Measurements from ENCODE around the gene A4GNT.
A peak's percentile ranks its signal among the peaks of the same experiment; 100 is the strongest.
"Not testable (repeated sequence)": the region's sequence is repeated elsewhere in the genome, so short reads cannot be mapped to it uniquely, and the experiment has no call there.

The A4GNT gene

DNA sequence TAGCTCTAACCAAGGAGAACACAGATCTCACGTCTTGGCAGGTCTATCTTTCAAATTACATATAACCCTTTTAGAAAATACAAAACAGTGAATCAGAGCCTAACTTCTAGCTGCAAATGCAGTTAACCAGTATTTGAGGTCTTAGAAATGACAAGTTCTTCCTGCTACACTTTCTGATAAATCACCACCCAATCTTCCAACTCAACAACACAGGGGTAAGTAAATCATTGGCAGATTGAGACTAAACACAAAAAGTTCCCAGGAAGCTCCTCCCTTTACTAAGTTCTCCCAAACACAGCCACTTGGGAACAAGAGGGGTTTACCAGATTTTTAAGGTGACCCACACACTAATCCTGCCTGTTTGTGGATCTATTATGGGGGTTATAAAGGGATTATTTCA lies at the start of gene A4GNT:
Gene A4GNT, minus strand, starts transcription at position 152 of the 400 bp plus-strand sequence. CDS start 1,134 bp downstream, outside the sequence.
- DNase-seq (ENCODE audit: low read depth in 3 of 3, low spot score in 1 of 3), result no peak

DNA sequence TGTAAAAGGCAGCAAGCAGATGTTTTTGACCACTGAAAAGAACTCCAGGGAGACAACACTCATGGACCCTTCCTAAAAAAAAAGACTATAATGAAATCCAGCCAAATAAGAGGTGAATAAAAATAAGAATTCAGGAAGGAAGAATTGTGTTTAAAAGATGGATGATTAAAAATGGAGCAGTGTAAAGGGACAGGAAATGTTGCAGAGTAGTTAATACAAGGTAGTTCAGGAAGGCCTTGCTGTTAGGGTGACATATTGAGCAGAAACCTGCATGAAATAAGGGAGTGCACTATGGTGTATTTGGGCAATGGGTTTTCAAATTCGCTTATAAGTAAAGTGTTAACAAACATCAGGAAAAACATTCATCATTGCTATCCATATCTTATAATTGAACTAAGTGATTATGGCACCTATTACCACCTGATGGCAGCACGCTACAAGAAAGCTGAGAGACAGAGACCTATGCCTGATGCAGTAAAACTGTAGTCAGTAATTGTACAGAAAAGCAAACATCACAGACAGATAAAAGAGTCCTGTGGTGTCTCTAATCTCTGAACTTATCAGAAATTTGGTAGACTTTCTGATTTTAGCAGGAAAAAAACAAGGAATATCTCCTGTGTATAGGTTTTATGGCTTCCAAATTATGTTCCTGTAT lies 48.3 kb upstream of the A4GNT start:
- DNase-seq (ENCODE audit: low read depth in 3 of 3, low spot score in 1 of 3), result no peak

DNA sequence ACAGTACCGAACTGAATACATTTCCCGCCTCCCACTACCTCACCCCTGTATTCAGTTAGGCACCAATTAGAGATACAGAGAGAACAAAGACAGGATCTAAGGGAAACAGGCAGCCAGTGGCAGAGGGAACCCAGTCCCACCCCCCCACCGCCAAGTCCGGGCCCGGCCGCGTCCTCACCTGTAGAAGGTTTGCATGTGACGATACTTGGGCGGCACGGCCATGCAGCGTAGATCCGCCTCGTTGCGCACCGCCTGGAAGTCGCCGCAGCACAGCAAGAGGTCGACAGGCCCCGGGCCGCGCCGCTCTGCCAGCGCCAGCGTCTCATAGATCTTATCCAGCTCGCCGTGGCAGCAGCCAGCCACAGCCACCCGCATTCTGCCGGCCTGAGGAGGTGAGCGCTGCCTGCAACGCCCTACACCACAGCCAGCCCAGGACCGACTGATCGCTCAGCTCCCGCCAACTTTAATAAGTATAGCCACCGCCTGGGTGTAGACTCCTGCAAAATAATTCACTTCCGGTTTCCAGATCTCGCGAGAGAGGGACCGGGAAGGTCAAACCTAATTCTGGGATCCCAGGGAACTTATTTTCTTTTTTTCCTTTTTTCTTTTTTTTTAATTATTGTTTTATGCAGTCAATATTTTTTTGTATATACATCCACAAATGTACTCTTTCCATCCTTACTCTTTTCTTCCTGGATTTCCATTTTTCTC lies 42.4 kb upstream of the A4GNT start, which contains the start of gene DBR1:
Gene DBR1, minus strand, starts transcription at position 501 of the 711 bp plus-strand sequence. Its CDS starts 126 bp downstream, at position 375.
- DNase-seq (ENCODE audit: low read depth in 3 of 3, low spot score in 1 of 3), result peak; percentile 32 to 43 (median 40)

DNA sequence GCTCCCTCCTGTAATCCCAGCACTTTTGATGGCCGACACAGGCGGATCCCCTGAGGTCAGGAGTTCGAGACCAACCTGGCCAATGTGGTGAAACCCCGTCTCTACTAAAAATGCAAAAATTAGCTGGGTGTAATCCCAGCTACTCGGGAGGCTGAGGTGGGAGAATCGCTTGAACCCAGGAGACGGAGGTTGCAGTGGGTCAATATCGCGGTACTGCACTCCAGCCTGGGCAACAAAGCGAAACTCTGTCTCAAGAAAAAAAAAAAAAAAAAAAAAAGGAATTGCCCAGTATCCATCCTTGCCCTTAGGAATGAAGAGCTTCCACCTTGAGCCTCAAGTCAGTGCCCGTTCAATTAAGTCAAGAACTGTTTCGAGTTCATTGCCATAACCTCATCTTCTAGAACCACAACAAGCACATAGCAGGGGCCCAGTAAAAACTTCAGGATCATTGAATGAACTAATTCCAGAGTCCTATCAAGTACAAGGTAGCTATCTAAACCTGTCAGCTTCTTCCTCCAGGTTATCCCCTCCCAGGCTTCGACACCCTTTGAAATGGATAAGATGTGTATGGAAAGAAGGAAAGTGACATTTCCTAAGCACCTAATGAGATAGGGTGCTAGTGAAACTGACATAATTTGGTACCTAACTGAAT lies 41.7 kb upstream of the A4GNT start:
- no peak for DNase-seq (ENCODE audit: low read depth in 3 of 3, low spot score in 1 of 3)

DNA sequence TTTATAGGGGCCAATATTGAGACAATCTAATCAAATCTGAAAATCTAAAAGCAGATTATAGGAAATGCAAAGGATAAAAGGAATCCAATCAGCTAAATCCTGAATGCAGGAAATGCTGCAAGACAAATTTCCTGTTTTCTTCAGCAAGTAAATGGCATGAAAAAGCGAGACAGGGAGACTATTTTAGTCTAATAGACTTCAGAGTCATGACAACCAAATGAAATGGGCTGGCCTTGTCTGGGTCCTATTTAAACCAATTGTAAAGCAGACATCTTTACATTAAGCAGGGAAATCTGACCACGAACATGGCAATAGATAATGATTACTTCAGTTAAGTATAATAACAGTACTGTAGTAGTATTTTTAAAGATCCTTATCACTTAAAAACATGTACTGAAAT lies 40.4 kb upstream of the A4GNT start:
- no peak for DNase-seq (ENCODE audit: low read depth in 3 of 3, low spot score in 1 of 3)

DNA sequence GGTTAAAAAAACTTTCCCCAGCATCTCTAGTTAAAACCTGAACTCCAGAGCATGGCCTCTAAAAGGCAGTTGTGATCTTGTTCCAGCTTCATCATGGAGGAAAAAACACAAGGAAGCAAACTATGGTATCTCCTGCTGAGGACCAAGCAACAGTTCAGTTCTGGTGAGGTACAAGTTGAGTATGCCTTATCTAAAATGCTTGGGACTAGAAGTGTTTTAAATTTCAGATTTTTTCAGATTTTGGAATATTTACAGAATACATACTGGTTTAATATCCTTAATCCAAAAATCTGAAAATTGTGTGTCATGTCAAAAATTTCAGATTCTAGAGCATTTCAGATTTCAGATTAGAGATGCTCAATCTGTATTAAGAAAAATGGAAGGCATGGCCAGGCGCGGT lies 32.9 kb upstream of the A4GNT start:
- DNase-seq (ENCODE audit: low read depth in 3 of 3, low spot score in 1 of 3), result no peak

DNA sequence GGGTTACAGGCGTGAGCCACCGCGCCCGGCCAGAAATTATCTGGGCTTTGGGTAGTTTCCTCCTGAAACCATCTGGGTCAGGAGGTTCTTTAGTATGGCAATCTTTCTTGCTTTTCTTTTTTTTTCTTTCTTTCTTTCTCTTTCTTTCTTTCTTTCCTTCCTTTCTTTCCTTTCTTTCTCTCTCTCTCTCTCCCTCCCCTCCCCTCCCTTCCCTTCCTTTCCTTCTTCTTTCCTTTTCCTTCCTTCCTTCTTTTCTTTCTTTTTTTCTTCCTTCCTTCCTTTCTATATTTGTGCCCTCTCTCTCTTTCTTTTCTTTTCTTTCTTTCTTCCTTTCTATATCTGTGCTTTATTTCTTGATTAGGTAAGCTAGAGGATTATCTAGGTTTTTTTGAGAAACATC lies 25.6 kb upstream of the A4GNT start:
- DNase-seq (ENCODE audit: low read depth in 3 of 3, low spot score in 1 of 3), result no peak

DNA sequence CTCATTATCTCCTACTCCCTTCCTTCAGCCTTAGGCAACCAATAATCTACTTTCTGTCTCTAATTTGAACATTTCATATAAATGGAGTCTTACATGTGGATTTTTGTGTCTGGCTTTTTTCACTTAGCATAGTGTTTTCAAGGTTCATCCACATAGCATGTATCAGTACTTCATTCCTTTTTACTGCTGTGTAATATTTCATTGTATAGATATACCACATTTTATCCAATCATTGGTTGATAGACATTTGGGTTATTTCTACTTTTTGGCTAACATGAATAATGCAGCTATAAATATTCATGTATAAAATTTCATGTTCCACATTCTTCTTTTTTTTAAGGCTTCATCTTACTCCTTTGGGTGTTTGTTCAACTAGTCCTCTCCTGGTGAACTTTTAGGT lies 22.3 kb upstream of the A4GNT start:
- no peak for DNase-seq (ENCODE audit: low read depth in 3 of 3, low spot score in 1 of 3)

DNA sequence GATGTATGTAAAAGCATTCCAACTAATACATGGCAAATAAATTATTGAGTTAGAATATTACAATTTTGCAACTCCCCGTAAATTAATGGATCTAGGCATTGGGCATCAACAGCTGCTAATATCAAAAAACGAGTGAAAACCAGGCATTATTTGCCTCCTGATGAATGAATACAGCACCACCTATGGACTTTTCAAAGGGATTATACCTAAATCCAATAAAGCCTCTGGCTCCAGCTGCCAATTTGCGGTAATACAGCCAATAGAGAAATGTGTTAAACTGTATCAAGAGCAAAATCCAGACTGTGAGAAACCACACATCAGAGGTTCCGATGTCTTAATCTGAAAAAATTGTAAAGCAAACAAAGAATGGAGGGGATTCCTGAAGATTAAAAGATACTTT lies 16.3 kb upstream of the A4GNT start:
- DNase-seq (ENCODE audit: low read depth in 3 of 3, low spot score in 1 of 3), result no peak

DNA sequence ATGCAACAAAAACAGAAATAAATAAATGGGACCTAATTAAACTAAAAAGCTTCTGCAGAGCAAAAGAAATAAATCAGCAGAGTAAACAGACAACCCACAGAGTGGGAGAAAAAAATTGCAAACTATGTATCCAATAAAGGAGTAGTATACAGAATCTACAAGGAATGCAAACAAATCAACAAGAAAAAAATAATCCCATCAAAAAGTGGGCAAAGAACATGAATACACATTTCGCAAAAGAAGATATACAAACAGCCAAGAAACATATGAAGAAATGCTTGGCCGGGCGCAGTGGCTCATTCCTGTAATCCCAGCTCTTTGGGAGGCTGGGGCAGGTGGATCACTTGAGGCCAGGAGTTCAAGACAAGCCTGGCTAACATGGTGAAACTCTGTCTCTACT lies 10.0 kb upstream of the A4GNT start:
- not testable (repeated sequence) for DNase-seq (ENCODE audit: low read depth in 3 of 3, low spot score in 1 of 3)

DNA sequence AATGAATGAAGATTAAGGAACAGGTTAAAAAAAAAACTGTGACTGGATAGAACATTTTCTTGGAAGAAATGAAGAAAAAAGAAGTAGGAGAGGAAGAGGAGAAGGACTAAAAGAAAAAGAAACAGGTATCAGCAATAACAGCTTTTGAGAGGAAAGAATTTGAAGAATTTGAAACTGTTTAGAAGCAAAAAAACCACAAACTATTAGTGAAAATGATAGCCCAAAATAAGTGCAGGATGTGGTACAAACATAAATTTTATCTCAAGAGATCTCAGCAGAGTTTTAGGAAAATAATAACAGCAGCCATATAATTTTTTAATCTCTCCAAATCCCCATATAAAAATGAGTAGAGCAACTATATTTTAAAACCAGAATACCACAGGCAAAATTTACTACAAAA lies 8.8 kb upstream of the A4GNT start:
- DNase-seq (ENCODE audit: low read depth in 3 of 3, low spot score in 1 of 3), result no peak

DNA sequence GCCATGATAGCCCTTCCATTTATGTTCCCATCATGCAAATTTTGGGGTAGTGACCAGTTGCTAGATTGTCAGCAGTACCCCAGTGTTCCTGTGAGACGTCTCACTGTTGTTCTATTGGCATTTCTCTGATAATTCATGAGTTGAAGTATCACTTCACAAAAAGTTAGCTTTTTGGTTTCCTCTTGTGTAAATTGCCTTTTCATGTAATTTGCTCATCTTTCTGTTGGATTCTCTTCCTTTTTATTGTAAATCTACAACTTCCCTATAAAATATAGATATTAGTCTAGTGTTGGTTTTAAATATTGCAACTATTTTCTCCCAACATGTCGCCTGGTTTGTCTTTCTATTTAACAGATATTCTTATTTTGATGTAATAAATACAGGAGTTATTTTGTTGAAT lies 7.5 kb upstream of the A4GNT start:
- DNase-seq (ENCODE audit: low read depth in 3 of 3, low spot score in 1 of 3), result no peak

DNA sequence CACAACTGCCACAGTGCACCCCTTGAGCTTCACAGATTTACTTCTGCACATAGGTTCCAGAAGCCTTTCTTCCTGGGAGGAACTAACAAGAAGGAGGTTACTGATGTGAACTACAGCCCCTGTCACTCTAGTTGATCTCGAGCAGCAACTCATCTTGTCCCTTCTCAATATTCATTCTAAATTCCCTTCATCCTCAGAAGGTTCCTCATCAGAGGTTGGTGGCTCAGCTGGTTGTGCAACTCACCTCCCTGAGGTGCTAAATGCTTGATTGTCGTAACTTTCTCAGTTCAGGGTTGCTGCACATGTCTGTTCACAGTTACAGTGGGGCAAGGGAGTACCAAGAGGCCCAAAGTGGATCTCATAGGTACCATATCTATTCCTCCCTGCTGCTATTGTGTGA lies 5.7 kb upstream of the A4GNT start:
- no peak for DNase-seq (ENCODE audit: low read depth in 3 of 3, low spot score in 1 of 3)

DNA sequence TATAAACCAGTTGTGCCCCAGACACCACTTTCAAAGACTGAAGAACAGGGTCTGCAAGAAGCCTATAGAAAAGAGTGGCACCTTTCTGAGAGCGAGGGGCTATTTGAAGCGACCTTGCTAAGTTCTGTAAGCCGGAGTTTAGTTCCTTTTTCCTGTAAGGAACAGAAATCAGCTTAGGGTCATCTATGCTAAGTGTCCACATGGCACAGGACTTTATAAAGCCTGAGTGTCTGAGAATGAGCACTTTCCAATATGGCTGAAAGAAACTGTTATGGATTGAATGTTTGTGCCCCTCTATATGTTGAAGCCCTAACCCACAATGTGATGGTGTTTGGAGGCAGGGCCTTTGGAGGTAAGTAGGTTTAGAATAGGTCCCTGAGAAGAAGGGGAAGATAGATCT lies 4.0 kb upstream of the A4GNT start:
- no peak for DNase-seq (ENCODE audit: low read depth in 3 of 3, low spot score in 1 of 3)

DNA sequence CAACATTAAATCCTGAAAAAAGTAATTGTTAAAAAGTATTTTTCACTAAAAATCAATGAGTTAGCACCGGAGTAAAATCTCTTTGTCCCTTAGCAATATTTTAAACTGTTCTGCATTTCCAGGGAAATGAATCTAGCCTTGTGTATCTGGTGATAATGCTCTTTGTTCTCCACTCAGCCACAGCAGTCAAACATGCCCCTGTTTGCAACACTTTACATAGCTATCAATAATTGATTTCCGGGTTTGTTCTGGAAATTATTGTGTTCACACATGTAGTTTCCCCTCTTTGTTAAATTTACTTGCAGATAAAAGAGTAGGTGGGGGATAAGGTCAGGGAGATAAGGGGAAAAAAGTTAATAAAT lies 3.6 kb upstream of the A4GNT start:
- no peak for DNase-seq (ENCODE audit: low read depth in 3 of 3, low spot score in 1 of 3)

DNA sequence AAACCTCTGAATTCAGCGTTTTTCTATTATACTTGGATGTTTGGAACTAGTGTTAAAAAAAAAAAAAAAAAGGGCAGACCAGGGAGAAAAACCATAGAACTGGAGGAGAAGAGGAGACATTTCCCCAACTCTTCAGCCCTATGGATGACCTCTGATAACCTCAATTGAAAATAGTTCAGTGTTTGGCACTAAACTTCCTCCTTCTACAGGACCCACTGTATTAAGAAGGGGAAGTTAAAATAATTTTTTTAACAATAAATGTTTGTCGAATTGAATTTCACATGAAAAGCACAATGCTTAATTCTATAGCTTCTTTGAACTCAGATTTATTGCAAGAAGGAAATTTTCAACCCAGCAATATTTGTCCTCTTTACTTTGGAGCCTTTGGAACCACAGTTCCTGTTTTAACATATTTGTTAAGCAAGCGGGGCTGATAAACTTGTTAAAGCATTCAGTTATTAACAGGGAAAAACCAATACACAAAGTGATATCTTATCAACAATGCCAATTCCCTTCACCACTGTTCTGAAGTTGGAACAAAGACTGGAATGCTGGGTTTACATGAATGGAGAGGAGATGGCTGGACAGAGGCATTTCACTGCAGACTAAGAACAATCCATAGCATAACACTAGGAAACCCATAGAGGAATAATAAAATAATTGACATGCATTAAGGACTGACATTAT lies 3.1 kb upstream of the A4GNT start:
- DNase-seq (ENCODE audit: low read depth in 3 of 3, low spot score in 1 of 3), result no peak

DNA sequence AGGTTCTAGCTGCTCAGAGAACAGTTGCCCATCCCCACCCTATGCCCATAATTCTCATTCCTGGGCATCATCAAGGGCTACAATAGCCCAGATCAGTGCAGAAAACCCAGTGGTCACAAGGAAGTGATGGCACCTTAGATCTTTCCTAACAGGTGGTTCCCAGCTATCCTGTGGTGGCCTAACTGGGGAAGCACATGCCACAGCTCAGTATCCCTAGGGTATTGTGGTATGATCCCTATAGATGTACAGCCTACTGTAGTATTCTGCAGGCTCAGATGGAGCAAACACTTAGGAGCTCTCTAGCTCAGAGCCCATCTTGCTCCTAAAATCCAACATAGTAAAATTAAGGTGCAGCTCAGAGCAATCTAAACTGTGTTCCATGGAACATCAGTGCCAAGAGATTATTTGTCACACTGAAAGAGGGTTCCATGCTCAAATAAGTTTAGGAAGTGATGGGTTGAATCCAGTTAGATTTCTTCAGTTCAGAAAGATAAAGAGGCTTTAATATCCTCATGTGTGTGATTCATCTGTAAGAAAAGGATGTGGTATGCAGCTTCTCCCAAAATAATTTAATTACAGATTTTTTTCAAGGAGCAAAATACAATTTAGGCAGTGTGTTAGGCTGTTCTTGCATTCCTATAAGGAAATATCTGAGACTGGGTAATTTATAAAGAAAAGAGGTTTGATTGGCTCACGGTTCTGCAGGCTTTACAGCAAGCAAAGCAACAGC lies 4.4 kb downstream of the A4GNT start:
- DNase-seq (ENCODE audit: low read depth in 3 of 3, low spot score in 1 of 3), result no peak

DNA sequence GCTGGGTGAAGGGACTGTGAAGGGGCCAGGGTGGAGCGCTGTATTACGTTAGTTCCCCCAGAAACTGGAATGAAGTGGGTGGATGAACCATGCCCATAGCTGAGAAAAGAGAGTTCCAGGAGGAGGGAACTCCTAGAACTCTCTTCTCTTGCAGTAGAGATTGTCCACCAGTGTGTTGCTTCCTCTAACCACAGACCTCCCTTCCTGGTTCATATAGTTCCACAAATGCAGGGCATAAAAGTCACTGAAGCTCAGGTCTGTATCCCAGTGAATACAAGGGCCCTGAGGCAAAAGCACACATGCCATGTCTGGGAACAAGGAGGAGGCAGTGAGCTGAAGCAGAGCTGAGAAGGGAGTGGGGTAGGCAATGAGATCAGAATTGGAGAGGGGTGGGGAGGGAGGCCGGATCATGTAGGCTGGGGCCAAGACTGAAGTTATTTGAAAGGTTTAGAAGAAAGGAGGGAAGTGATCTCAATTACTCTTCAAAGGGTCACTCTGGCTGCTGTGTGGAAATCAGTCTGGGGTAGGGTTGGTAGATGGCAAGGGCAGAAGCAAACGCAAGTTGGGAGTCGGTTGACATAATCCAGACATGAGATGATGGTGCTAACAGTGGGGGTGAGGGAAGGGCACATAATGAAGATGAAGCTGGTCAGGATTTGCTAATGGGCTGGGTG lies 6.5 kb downstream of the A4GNT start:
- no peak for DNase-seq (ENCODE audit: low read depth in 3 of 3, low spot score in 1 of 3)

DNA sequence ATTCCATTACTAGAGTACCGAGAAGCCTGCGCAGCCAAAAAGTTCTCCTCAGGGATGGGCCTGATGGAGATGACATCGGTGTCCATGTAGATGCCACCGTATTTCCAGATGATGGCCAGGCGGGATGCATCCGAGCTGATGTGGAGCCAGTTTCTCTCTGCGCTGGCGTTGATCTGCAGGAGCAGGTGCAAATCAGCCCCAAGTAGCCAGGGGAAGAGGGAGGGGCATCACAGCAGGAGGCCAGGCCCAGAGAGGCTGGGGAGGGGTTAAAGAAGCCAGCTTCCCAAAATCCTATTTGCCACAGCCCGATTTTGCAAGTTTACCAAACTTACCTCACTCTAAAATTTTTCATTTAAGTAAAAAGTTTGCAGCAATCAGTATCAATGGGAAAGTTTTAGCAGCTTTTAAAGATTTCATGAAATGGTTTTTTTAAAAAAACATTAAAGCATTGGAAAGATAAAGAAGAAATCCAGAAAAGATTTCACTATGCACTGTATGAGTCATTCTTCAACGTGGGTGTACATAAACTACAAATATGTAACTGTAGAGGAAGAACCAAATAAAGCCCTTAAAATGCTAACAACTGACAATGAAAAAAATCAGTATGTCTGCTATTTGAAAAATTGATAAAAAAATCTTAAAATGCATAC lies 7.4 kb downstream of the A4GNT start:
- no peak for DNase-seq (ENCODE audit: low read depth in 3 of 3, low spot score in 1 of 3)

DNA sequence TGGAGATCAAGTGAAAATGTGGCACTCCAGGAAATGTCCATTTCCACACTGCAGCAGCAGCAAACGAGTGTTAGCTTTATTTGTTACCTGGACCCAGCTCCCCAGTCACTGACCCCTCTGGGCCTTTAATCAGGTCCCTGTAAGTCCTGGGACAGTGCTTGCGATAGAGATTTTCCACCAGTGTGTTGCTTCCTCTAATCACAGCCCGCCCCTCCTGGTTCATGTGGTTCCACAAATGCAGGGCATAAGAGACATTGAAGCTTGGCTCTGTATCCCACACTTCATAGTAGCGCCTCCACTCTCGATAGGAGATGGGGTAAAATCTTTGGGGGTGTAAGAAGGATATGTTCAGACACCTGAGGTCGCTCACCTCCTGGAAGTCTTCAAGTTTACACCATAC lies 8.0 kb downstream of the A4GNT start:
- DNase-seq (ENCODE audit: low read depth in 3 of 3, low spot score in 1 of 3), result no peak

Data from stimulated activated CD4-positive, alpha-beta T cell treated with anti-CD3 and anti-CD28 coated beads, TNF-alpha, amount 100 ng/mL, for 1 hour (primary cell).